ENCODE data around the gene CRP. TPM values are rescaled to one million over a fixed set of nuclear protein-coding genes. Genes with fewer than 3 reads are reported as not detected.

The CRP gene
- total RNA-seq, 1 experiment from 2014 or later: not detected

DNA sequence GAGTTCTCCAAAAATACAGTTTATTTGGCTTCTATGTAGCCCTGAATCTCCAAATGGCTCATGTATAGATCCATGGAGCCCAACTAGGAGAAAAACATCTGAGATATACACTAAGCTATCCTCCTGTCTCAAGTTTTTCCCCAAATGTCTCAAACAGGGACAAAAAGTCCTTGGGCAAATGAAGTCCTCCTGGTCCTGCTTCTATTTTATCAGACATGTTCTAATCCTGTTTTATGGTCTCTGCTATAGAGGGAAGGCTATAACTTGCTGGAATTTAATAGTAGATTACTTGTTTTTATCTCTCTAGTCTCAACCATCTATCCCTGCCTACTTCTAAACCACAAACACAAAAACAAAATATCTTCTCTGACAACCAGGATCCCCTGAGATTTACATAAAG, 26.9 kb downstream of the CRP start:
- no peaks in the 10 kb centered on the region for H3K36me3 ChIP-seq (ENCODE audit: low read depth, low read length)
- ChIA-PET POLR2A (ENCODE audit: unreplicated experiment) (no interaction called here), CTCF (no interaction called here)
- no peaks in the 10 kb centered on the region for H3K9me3 ChIP-seq (ENCODE audit: low read length)
- H3F3A ChIP-seq (ENCODE audit: low read length, unreplicated experiment): no peaks in the 10 kb centered on the region
- H3K9ac ChIP-seq (ENCODE audit: low read length): no peak overlapping the region
- TF ChIP-seq, protein P1, sequence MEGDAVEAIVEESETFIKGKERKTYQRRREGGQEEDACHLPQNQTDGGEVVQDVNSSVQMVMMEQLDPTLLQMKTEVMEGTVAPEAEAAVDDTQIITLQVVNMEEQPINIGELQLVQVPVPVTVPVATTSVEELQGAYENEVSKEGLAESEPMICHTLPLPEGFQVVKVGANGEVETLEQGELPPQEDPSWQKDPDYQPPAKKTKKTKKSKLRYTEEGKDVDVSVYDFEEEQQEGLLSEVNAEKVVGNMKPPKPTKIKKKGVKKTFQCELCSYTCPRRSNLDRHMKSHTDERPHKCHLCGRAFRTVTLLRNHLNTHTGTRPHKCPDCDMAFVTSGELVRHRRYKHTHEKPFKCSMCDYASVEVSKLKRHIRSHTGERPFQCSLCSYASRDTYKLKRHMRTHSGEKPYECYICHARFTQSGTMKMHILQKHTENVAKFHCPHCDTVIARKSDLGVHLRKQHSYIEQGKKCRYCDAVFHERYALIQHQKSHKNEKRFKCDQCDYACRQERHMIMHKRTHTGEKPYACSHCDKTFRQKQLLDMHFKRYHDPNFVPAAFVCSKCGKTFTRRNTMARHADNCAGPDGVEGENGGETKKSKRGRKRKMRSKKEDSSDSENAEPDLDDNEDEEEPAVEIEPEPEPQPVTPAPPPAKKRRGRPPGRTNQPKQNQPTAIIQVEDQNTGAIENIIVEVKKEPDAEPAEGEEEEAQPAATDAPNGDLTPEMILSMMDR (conservative IDR thresholded peaks at IDR 0.05; ENCODE audit: low read depth, low read length): no peak
- TF ChIP-seq EZH2phosphoT487 (IDR thresholded peaks at IDR 0.05; ENCODE audit: borderline replicate concordance, low read length) (no peak), EZH2 (IDR thresholded peaks at IDR 0.05; ENCODE audit: low read length, unreplicated experiment) (no peak)
- peaks cover 87% of the 10 kb centered on the region for H3K27me3 ChIP-seq (ENCODE audit: low read length)
- H4K20me1 ChIP-seq (ENCODE audit: low read length): no peaks in the 10 kb centered on the region
- DNase-seq (no peak), ATAC-seq (no peak)
- H3K4me3 ChIP-seq (ENCODE audit: low read length): no peak overlapping the region
- no peak overlapping the region for H3K27ac ChIP-seq (ENCODE audit: low read length)
- no peak overlapping the region for H3K4me2 ChIP-seq (ENCODE audit: low read length)
- no peaks in the 10 kb centered on the region for H3K4me1 ChIP-seq (ENCODE audit: insufficient read depth, low read length)
- intact Hi-C loops (cut with micrococcal nuclease): no loop called here
- no TSS peak for BruUV-seq (replicated peaks)
- no peaks in the 10 kb centered on the region for H3K79me2 ChIP-seq (ENCODE audit: low read length)
- no peak overlapping the region for H2AFZ ChIP-seq (ENCODE audit: low read length)
- H3K9me2 ChIP-seq (replicated peaks; ENCODE audit: low read length): no peaks in the 10 kb centered on the region

DNA sequence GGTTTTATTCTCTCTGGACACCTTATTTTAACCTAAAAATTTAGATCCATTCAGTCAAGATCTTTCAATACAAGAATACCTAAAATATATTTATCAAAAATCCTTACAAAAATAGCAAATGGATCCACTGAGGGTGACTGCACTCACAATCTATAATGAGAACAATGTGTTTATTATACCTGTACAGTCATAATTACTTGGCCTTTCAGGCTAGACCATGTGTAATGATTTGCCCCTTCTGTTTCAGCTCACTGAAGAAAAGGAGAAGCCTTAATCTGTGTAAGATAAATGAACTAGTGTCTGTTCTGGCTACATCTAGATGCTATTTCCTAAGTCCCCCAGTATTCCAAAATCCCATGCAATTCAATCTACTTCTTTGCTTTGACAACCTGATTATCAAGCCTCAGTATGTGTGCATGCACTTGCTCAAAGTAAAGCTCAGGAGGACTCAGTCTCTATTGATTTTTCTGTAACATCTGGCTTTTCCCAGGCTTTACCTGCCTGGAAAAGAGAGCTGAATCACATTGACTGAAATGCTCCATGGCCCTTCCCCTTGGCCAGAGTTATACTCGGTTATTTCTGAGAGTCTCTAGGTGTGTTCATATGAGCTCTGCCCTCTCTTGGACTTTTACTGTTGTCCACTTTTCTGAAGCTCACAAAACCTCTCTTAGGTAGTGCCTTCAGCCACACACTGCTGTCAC, 27.6 kb downstream of the CRP start:
- Histone ChIP-seq H3K4me2 (ENCODE audit: low read length) (no peak overlapping the region), H3K4me3 (ENCODE audit: low read length) (no peak overlapping the region), H2AFZ (ENCODE audit: low read length) (no peak overlapping the region), H3K9ac (ENCODE audit: low read length) (no peak overlapping the region), H4K20me1 (ENCODE audit: low read length) (no peaks in the 10 kb centered on the region), H3F3A (ENCODE audit: low read length, unreplicated experiment) (no peaks in the 10 kb centered on the region), H3K9me2 (replicated peaks; ENCODE audit: low read length) (no peaks in the 10 kb centered on the region), H3K27ac (ENCODE audit: low read length) (no peak overlapping the region), H3K9me3 (ENCODE audit: low read length) (no peaks in the 10 kb centered on the region), H3K4me1 (ENCODE audit: insufficient read depth, low read length) (no peaks in the 10 kb centered on the region), H3K36me3 (ENCODE audit: low read depth, low read length) (no peaks in the 10 kb centered on the region), H3K27me3 (ENCODE audit: low read length) (peaks cover 85% of the 10 kb centered on the region), H3K79me2 (ENCODE audit: low read length) (no peaks in the 10 kb centered on the region)
- no TSS peak for BruUV-seq (replicated peaks)
- no peak for ATAC-seq
- intact Hi-C loops (cut with micrococcal nuclease): no loop called here
- POLR2A ChIA-PET (ENCODE audit: unreplicated experiment): no interaction called here
- DNase-seq: no peak
- TF ChIP-seq, protein P1 (conservative IDR thresholded peaks at IDR 0.05; ENCODE audit: low read depth, low read length): no peak
- CTCF ChIA-PET: no interaction called here

DNA sequence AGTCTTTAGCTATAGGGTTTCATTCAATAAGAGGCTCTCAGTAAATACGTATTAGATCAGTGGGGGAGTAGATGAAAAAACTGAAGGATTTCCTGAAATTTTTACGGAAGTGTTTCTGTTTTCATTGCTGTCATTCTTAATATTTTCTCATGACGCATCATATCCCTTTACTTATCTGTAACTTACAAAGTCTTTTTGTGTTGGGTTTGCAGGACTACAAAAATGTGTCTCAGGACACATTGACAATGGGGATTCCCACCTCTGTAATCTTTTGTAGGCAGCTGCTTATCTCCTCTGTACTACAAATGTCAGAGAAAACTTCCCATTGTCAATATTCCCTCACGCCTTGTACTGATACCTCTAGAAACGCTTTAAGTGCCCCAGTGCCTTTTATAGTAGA, 35.5 kb downstream of the CRP start:
- H4K20me1 ChIP-seq (ENCODE audit: low read length): no peaks in the 10 kb centered on the region
- no peaks in the 10 kb centered on the region for H3K9me3 ChIP-seq (ENCODE audit: low read length)
- peaks cover 72% of the 10 kb centered on the region for H3K27me3 ChIP-seq (ENCODE audit: low read length)
- TF ChIP-seq, protein P1 (conservative IDR thresholded peaks at IDR 0.05; ENCODE audit: low read depth, low read length): no peak
- TF ChIP-seq EZH2phosphoT487 (IDR thresholded peaks at IDR 0.05; ENCODE audit: borderline replicate concordance, low read length) (no peak), EZH2 (IDR thresholded peaks at IDR 0.05; ENCODE audit: low read length, unreplicated experiment) (no peak)
- no peak overlapping the region for H3K4me3 ChIP-seq (ENCODE audit: low read length)
- no TSS peak for BruUV-seq (replicated peaks)
- H3K9me2 ChIP-seq (replicated peaks; ENCODE audit: low read length): no peaks in the 10 kb centered on the region
- H3K9ac ChIP-seq (ENCODE audit: low read length): no peak overlapping the region
- intact Hi-C loops (cut with micrococcal nuclease): no loop called here
- H3K27ac ChIP-seq (ENCODE audit: low read length): no peak overlapping the region
- H3F3A ChIP-seq (ENCODE audit: low read length, unreplicated experiment): no peaks in the 10 kb centered on the region
- ChIA-PET CTCF (no interaction called here), POLR2A (ENCODE audit: unreplicated experiment) (no interaction called here)
- H3K4me2 ChIP-seq (ENCODE audit: low read length): no peak overlapping the region
- DNase-seq: no peak
- no peak overlapping the region for H2AFZ ChIP-seq (ENCODE audit: low read length)
- H3K79me2 ChIP-seq (ENCODE audit: low read length): no peaks in the 10 kb centered on the region
- no peak for ATAC-seq
- no peaks in the 10 kb centered on the region for H3K4me1 ChIP-seq (ENCODE audit: insufficient read depth, low read length)
- H3K36me3 ChIP-seq (ENCODE audit: low read depth, low read length): no peaks in the 10 kb centered on the region
